C4-2B (cell line): ENCODE data around the gene FES.

Experiments used
- CTCF ChIP-seq: fragments of 450-650 bp; conservative IDR thresholded peaks from 2 replicates; pipeline ENCODE4 v1.5.1; 2017; ENCODE audit warnings: mild to moderate bottlenecking
- ZFX ChIP-seq: fragments of 450-650 bp; IDR thresholded peaks from 2 replicates; pipeline ENCODE4 v1.6.1; 2017

- TF ChIP-seq CTCF (no peak), ZFX (no peak)
Observed at GRCh38 chr15:90911906-90912769, 27.8 kb downstream of the FES start.
